OCI-LY7 (cell line): Measurements from ENCODE around the gene UBXN2A. TPM values are rescaled to one million over a fixed set of nuclear protein-coding genes. Genes with fewer than 3 reads are reported as not detected.

Experiments used
- BruUV-seq: library from RNA; stranded (reverse); fragments of 400-500 nt; replicated peaks from 2 replicates; lab custom pipeline; 2021; lab: Mats Ljungman, UMichigan
- CTCF ChIA-PET: fragments of 300-600 bp; sonication (Branson Sonifier 250); formaldehyde crosslinking; loops from one replicate; lab custom pipeline; 2022; ENCODE audit warnings: antibody characterized with exemption; ENCODE audit not compliant: unreplicated experiment; lab: Charles Lee
- POLR2A ChIA-PET: fragments of 300-600 bp; sonication (Branson Sonifier 250); formaldehyde crosslinking; loops from one replicate; lab custom pipeline; 2022; ENCODE audit warnings: antibody characterized with exemption; lab: Charles Lee
- DNase-seq: peaks from one replicate; pipeline ENCODE4 v3.0.0-alpha.2; 2015; ENCODE audit warnings: low spot score
- H2AFZ ChIP-seq: fragments of 200-600 bp; sonication (generic), shearing (Covaris generic); 2 replicates; pipeline ENCODE4 v1.6.1; 2014; ENCODE audit warnings: mild to moderate bottlenecking, antibody characterized with exemption, low read length, moderate library complexity
- H3K27ac ChIP-seq: fragments of 200-600 bp; sonication (generic); 2 replicates; pipeline ENCODE4 v1.5.1; 2014; ENCODE audit warnings: mixed run types, low read depth, mild to moderate bottlenecking, moderate library complexity, low read length, inconsistent platforms; ENCODE audit not compliant: poor library complexity, severe bottlenecking
- H3K36me3 ChIP-seq: fragments of 200-600 bp; sonication (generic); 2 replicates; pipeline ENCODE4 v1.6.1; 2014; ENCODE audit warnings: mild to moderate bottlenecking, antibody characterized with exemption, low read length, moderate library complexity, mixed read lengths; ENCODE audit not compliant: insufficient read depth
- H3K4me1 ChIP-seq: fragments of 200-600 bp; sonication (generic); 2 replicates; pipeline ENCODE4 v1.5.1; 2014; ENCODE audit warnings: mild to moderate bottlenecking, low read length; ENCODE audit not compliant: insufficient read depth, poor library complexity, severe bottlenecking
- H3K4me2 ChIP-seq: fragments of 200-600 bp; sonication (generic); 2 replicates; pipeline ENCODE4 v1.6.1; 2014; ENCODE audit warnings: mild to moderate bottlenecking, low read length
- H3K4me3 ChIP-seq: fragments of 200-600 bp; sonication (generic); 2 replicates; pipeline ENCODE4 v1.5.1; 2014; ENCODE audit warnings: mild to moderate bottlenecking, low read depth, low read length; ENCODE audit not compliant: poor library complexity, severe bottlenecking
- H3K79me2 ChIP-seq: fragments of 200-600 bp; sonication (generic); 2 replicates; pipeline ENCODE4 v1.6.1; 2016; ENCODE audit warnings: low read depth, mild to moderate bottlenecking, low read length, moderate library complexity, mixed read lengths; ENCODE audit not compliant: insufficient read depth
- H3K9me2 ChIP-seq: fragments of 200-600 bp; sonication (generic); 2 replicates; pipeline ENCODE4 v1.6.1; 2016; ENCODE audit warnings: mild to moderate bottlenecking, low read length, mixed read lengths; ENCODE audit not compliant: insufficient read depth
- H3K9me3 ChIP-seq: fragments of 200-600 bp; sonication (generic); 2 replicates; pipeline ENCODE4 v1.6.1; 2014; ENCODE audit warnings: mild to moderate bottlenecking, mixed run types, low read length, mixed read lengths
- H4K20me1 ChIP-seq: fragments of 200-600 bp; sonication (generic); 2 replicates; pipeline ENCODE4 v1.6.1; 2014; ENCODE audit warnings: mild to moderate bottlenecking, antibody characterized with exemption, low read length, moderate library complexity, mixed read lengths; ENCODE audit not compliant: insufficient read depth
- EZH2phosphoT487 ChIP-seq: fragments of 200-600 bp; sonication (generic); IDR thresholded peaks from 2 replicates; pipeline ENCODE4 v1.6.1; 2018; ENCODE audit warnings: low read depth, borderline replicate concordance, mild to moderate bottlenecking, mixed run types, antibody characterized with exemption, low read length, moderate library complexity, mixed read lengths
- intact Hi-C: fragments of 100-400 bp; cut with micrococcal nuclease; formaldehyde crosslinking; loops from one replicate; pipeline ENCODE4 v1.10.0; 2022; ENCODE audit not compliant: unreplicated experiment
- total RNA-seq, 2 experiments: library from RNA; depleted of rRNA in 1 of 2; stranded (reverse); fragments of >200 nt in 1 of 2; shearing (Covaris generic) in 1 of 2; gene quantifications; 2 replicates each; pipeline ENCODE4 v1.2.3, GENCODE V29; 2014 to 2022
- TF ChIP-seq, protein P1 (sequence below): fragments of 200-600 bp; sonication (generic); conservative IDR thresholded peaks from 2 replicates; pipeline ENCODE4 v1.5.1; 2014; ENCODE audit warnings: mild to moderate bottlenecking, antibody characterized with exemption, low read length, moderate library complexity, mixed read lengths

UBXN2A gene
- total RNA-seq, 2 experiments from 2014 or later, result 10.0 to 15.4 TPM

DNA sequence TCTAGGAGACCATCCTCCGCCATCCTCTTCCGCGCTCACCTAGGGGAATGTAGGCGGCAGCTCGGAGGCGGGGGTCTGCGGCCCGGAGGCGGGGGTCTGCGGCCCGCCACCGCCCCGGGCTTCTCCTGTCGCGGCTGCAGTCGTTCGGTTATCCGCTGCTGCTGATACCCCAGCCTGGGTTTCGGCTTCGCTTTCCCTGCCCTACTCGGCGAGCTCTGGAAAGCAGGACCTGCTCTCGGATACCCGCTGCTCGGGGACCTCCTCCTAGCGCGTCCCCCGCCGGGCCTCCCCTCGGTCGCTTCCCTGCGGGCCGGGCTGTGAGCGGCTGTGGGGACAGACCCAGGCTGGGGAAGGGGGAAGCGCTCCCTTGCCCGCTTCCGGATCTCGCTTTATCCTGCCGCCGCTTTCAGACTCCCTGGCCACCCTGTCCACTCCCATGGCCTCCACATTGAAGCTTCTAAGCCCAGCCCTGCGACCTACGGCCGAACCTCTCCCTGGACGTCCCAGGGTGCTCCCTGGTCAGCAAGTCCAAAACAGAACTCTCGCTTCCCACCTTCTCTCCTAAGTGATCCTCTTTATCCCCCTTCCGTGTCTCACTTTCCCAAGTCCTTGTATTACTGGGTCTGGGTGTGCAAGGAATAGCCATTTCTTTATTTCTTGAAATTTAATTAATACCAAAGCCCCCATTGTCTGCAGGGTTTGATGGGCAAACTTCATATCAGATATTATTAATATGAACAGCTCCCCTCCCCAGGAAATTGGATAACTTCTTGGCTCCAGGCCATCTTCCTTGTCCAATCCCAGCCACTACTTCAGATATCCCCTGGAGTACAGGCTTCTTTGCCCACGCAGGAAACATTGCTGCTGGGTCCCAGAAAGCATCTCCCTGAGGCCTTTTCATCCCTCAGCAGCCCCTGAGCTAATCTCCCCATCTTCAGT is 110.0 kb downstream of the UBXN2A start:
- peaks cover 3% of the 10 kb centered on the region; the same call in 1 of the 2 replicates for H4K20me1 ChIP-seq
- H3K4me3 ChIP-seq, result peak overlapping the region; percentile 77
- no peaks in the 10 kb centered on the region for H3K9me2 ChIP-seq
- TF ChIP-seq EZH2phosphoT487, result no peak
- TF ChIP-seq, protein P1, sequence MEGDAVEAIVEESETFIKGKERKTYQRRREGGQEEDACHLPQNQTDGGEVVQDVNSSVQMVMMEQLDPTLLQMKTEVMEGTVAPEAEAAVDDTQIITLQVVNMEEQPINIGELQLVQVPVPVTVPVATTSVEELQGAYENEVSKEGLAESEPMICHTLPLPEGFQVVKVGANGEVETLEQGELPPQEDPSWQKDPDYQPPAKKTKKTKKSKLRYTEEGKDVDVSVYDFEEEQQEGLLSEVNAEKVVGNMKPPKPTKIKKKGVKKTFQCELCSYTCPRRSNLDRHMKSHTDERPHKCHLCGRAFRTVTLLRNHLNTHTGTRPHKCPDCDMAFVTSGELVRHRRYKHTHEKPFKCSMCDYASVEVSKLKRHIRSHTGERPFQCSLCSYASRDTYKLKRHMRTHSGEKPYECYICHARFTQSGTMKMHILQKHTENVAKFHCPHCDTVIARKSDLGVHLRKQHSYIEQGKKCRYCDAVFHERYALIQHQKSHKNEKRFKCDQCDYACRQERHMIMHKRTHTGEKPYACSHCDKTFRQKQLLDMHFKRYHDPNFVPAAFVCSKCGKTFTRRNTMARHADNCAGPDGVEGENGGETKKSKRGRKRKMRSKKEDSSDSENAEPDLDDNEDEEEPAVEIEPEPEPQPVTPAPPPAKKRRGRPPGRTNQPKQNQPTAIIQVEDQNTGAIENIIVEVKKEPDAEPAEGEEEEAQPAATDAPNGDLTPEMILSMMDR, result no peak
- H3K79me2 ChIP-seq, result peaks cover 13% of the 10 kb centered on the region
- H3K9me3 ChIP-seq, result no peaks in the 10 kb centered on the region
- peak overlapping the region; percentile 82 for H3K4me2 ChIP-seq
- peaks cover 24% of the 10 kb centered on the region for H3K4me1 ChIP-seq
- peak overlapping the region; percentile 92 for H2AFZ ChIP-seq
- CTCF ChIA-PET, result no interaction called here
- no peak for DNase-seq
- H3K36me3 ChIP-seq, result no peaks in the 10 kb centered on the region
- no peak overlapping the region for H3K27ac ChIP-seq
- BruUV-seq, result no TSS peak
- POLR2A ChIA-PET, result interaction anchor here (0.8 to 1.2 kb wide), 2 partner anchors 9 to 14 kb away, joined by 3 to 6 read pairs; no protein-coding TSS in a partner anchor
- intact Hi-C loops, result no loop called here

DNA sequence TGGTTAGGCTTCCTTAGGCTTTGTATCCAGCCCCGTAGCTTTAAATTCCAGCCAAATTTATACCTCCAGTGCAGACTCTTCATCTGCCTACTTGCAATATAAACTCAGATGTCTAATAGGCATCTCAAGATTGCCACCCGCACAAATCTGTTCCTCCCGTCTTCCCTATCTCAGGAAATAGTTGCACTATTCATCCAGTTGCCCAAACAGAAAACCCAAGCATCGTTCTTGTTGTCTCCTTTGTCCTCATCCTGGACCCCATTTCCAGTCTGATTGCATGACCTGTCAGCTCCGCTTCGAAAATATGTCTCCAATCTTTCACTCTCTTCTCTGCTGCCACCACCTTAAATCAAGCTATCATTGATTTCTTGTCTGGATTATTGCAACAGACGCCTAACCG is 111.6 kb downstream of the UBXN2A start:
- Histone ChIP-seq H3K4me1 (peaks cover 14% of the 10 kb centered on the region), H3K79me2 (peaks cover 1% of the 10 kb centered on the region; the same call in 1 of the 2 replicates), H3K9me2 (no peaks in the 10 kb centered on the region), H3K36me3 (no peaks in the 10 kb centered on the region), H3K9me3 (no peaks in the 10 kb centered on the region), H3K4me2 (no peak overlapping the region), H2AFZ (no peak overlapping the region), H3K4me3 (no peak overlapping the region), H3K27ac (no peak overlapping the region), H4K20me1 (no peaks in the 10 kb centered on the region)
- no peak for DNase-seq
- ChIA-PET CTCF (no interaction called here), POLR2A (interaction anchor here (0.5 to 0.8 kb wide), 4 partner anchors 19 to 109 kb away, joined by 3 to 6 read pairs (median 4); partner anchors contain the start of gene SF3B6)
- intact Hi-C loops, result no loop called here
- no TSS peak for BruUV-seq
- TF ChIP-seq EZH2phosphoT487, result no peak
- TF ChIP-seq, protein P1, result no peak
